Measurements from ENCODE around the gene HPX. TPM values are rescaled to one million over a fixed set of nuclear protein-coding genes. Genes with fewer than 3 reads are reported as not detected.
"Not testable (repeated sequence)": the region's sequence is repeated elsewhere in the genome, so short reads cannot be mapped to it uniquely, and the experiment has no call there.

HPX gene
- polyA plus RNA-seq, 10 donors, result 0.87 to 5.4 (median 1.9) TPM

DNA sequence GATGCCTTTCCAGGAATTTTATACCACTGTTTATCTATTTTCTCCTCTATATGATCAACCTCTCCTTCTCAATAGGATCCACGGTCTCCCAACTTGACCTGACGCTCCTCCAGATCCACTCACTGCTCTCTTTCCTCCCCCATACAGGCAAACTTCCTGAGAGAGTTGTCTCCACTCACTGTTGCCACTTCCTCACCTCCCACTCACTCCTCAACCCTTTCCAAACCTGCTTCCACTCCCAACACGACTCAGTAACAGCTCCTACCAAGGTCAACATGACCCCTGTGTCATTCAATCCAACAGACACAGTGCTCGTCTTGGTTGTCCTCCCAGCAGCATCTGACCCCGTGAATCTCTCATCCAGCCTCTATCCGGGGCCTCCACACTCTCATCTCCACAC lies 25.0 kb downstream of the HPX start:
- no peak for DNase-seq

DNA sequence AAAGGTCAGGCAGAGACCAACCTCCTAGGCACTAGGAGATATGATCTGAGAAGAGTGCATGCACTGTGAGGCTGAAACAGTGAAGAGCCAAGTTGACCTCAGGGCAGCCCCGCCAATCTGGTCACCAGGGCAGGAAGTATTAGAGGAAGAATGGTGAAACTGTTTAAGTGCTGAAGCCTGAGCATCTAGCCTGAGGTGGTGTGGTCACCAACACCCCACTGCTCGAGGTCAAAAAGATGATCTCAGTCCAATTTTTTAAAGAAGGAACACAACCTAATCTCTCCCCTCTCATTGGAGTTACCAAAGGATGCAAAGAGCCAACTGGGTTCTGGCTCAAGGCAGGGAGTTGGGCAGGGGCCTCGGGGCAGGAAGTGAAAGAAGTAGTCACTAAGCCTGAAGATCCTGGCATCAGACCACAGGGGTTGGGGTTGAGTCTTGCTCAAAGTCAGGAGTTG lies 25.9 kb downstream of the HPX start:
- no peak for DNase-seq

GRCh38 chr11:6413791-6414201 lies 27.0 kb downstream of the HPX start:
- no peak for DNase-seq

- DNase-seq, result no peak
These were observed 29.2 kb downstream of the HPX start for GRCh38 chr11:6411594-6412031.

DNA sequence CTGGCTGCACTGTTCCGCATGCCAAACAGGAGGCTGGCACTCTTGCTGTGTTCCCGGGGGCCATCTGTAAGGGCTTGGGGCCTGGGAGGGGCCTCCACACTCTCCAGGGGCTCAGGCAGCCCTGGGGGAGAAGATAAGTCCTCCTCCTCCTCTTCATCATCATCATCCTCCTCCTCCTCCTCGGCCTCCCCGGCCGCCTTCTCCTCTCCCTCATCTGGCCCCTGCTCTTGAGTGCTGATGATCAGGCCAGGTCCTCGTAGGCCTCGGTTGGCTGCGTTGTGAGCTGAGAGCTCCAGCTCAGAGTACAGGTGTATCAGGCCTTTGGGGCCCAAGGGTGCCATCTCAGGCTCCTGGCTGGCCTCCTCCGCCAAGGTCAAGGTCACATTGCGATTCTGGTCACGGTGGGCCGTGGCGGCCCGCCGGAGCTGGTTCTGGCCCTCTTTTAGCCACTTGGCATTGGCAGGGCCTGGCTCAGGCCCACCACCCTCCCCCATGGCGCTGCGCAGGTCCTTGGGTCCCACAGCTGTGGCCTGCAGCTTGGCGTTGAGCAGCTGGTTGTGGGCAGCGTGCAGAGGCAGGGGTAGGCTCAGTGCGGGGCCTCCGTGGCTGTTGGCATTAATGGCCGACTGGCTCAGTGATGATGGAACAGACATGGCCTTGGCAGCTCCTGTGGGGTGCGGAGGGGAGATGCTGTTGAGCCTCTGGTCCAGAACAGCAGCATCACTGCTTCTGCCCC lies 29.9 kb downstream of the HPX start:
- no peak for DNase-seq

GRCh38 chr11:6406370-6406769 lies 34.4 kb downstream of the HPX start:
- DNase-seq, result no peak

GRCh38 chr11:6405846-6406245 lies 34.9 kb downstream of the HPX start:
- no peak for DNase-seq

GRCh38 chr11:6405052-6405667 lies 35.6 kb downstream of the HPX start:
- peak in 1 of 3 donors; percentile 50 for DNase-seq

DNA sequence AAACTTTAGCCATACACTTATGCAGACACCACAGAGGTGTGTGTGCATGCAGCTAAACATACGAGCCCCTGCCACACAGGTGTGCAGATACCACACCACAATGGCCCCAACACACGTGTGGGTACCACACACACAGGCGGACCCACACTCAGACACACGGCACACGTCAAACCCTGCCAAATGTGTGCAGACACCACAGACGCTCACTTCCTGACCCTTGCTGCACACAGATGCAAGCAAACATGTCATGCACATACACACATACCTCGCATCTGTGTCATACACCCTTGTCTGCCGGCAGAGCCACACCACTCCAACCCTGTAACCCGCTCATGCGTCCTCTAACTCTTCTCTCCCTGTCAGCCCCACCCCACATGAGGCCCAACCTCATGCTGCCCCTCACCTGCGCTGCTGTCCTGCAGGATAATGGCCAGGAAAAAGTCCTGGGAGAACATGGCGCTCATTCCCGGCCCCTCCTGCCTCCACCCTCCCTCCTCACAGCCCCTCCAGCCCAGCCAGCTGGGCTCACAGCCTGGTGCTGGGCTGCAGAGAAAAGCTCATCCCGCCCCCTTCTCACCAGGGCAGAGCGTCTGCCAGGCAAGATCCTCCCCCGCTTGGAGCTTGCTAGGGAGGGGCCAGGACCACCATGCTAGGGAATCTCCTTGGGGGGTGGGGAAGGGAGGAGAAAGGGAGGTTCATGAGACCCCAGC lies 36.3 kb downstream of the HPX start:
- DNase-seq, result peak in 2 of 3 donors; percentile 26 to 33

DNA sequence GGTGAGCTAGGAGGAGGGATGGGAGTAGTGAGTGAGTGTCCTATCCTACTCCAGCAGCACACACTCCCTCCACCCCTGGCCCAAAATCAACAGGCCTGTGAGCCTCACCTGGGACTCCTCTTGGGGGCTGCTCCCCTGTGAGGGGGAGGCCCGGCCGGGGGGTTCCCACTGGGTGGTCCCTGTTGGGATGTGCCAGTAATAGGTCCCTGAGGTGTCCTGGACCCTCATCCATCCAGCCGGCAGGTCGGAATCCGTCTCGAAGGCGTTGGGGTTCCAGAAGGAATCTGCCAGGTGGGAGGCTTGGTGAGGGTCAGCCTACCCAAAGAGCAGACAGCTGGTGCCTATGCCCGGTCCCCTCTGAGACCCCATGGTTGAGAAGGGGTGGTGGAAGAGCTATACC lies 37.2 kb downstream of the HPX start:
- no peak for DNase-seq

- no peak for DNase-seq
These were observed 38.2 kb downstream of the HPX start for GRCh38 chr11:6402561-6402981.

- DNase-seq, result no peak
These were observed 38.7 kb downstream of the HPX start for GRCh38 chr11:6402061-6402470.

GRCh38 chr11:6401464-6401863 lies 39.3 kb downstream of the HPX start:
- DNase-seq, result no peak

GRCh38 chr11:6400431-6401345 lies 40.1 kb downstream of the HPX start:
- DNase-seq, result no peak

DNA sequence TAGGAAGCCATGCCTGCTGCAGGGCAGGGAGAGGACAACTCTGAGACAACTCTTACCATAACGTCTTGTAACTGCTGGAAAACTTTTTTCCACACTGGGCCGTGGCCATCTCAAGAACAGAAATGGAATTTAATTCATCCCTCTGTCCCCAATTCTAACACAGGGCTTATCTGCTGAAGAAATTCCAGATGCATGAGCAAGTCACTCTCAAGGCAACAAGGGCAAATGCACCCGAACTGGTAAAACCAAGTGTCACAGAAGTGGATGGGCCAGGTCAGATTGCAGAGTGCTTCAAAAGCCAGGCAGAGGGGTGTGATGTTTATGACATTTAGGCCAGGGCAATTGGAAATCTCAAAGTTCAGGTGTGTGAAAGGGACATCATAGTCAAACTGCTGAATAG lies 43.2 kb downstream of the HPX start:
- DNase-seq, result no peak

DNA sequence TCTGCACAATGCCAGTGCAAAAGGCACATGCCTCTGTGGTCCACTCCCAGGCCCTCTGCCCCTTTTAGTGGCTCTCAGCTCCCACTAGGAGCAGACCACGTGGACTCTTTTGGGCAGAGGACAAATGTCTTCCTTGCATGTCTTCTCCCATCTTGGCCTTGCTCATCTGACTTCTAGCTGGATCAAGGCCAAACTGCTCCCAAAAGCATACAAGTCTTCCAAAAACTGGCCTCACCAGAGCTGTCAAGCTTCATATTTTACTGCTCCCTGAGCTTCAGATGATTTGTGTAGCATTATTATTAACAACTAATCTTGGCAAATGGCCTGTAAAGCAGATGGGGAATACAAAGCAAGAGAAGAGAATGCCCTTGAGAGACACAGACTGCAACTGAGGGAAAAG lies 43.6 kb downstream of the HPX start:
- peak in 1 of 3 donors; percentile 54 for DNase-seq

DNA sequence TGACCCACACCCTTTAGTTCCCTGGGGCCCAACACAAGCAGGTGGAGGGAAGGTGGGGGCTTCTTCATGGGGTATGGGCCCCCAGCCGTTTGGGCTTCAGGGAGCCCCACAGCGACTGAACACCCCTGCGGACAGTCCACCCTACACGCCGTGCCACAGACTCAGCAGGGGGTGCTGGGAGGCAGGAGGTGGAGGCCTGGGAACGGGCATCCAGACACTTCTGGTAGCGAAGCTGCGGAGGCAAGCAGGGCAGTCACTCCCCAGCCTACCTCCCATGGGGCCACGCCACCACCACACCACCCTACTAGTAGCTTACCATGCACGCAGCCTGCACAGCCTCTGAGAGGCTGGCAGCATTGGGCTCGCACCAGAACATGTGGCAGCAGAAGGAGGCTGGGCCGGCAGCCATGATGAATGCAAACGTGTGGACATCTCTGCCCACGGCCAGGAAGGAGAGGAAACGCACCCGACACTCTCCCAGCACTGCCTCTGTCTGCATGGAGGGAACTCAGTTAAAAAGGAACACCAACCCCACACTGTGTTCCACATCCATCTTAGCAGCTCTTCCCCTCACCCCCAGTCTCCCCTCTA lies 45.2 kb downstream of the HPX start:
- no peak for DNase-seq

DNA sequence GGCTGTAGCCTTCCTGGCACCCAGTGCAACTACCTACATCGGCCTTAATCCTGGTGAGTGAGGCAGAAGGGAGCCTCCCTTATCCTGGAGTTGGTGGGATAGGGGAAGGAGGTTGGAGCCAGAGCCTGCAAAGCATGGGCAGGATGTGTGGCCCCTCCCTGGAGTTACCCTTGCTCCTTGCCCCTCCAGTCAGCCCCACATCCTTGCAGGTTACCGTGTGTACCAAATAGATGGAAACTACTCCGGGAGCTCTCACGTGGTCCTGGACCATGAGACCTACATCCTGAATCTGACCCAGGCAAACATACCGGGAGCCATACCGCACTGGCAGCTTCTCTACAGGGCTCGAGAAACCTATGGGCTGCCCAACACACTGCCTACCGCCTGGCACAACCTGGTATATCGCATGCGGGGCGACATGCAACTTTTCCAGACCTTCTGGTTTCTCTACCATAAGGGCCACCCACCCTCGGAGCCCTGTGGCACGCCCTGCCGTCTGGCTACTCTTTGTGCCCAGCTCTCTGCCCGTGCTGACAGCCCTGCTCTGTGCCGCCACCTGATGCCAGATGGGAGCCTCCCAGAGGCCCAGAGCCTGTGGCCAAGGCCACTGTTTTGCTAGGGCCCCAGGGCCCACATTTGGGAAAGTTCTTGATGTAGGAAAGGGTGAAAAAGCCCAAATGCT lies 46.7 kb downstream of the HPX start:
- DNase-seq, result no peak

GRCh38 chr11:6392251-6392650 lies 48.5 kb downstream of the HPX start:
- DNase-seq, result not testable (repeated sequence)

- DNase-seq, result no peak
These were observed 49.2 kb downstream of the HPX start for GRCh38 chr11:6391537-6392134.

Measured in muscle of back (tissue), 11 donors.